HG02981 (cell line): ENCODE data around the gene WDR44.
"Not testable (repeated sequence)": the region's sequence is repeated elsewhere in the genome, so short reads cannot be mapped to it uniquely, and the experiment has no call there.

Source experiments
- ATAC-seq: cut with Tn5 transposase; IDR thresholded peaks from one replicate; pipeline ENCODE4 v1.9.1; 2021; ENCODE audit warnings: mild to moderate bottlenecking, moderate library complexity; ENCODE audit not compliant: unreplicated experiment

Gene WDR44

DNA sequence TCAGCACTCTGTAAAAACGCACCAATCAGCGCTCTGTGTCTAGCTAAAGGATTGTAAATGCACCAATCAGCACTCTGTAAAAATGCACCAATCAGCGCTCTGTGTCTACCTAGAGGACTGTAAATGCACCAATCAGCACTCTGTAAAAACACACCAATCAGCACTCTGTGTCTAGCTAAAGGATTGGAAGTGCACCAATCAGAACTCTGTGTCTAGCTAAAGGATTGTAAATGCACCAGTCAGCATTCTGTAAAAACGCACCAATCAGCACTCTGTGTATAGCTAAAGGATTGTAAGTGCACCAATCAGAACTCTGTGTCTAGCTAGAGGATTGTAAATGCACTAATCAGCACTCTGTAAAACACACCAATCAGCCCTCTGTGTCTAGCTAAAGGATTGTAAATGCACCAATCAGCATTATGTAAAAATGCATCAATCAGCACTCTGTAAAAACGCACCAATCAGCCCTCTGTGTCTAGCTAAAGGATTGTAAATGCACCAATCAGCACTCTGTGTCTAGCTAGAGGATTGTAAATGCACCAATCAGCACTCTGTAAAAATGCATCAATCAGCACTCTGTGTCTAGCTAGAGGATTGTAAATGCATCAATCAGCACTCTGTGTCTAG, 124.9 kb downstream of the WDR44 start:
- ATAC-seq, result not testable (repeated sequence)

DNA sequence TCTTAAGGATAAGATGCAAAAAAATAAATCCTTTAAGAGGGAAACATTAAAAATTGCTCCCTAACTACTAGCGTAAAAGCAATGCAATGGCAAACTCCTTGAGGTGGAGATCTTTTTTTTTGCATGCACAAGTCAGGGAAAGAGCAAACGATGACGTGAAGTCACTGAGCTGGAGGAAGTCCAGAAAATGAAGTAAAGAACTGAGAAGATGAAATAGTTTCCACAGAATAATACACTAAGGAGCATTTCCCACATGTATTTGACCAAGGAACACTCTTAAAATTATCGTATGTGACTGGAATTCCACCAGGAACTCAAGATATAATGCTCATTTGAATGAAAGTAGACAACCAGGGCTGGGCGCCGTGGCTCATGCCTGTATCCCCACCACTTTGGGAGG, 128.7 kb downstream of the WDR44 start:
- ATAC-seq, result no peak

DNA sequence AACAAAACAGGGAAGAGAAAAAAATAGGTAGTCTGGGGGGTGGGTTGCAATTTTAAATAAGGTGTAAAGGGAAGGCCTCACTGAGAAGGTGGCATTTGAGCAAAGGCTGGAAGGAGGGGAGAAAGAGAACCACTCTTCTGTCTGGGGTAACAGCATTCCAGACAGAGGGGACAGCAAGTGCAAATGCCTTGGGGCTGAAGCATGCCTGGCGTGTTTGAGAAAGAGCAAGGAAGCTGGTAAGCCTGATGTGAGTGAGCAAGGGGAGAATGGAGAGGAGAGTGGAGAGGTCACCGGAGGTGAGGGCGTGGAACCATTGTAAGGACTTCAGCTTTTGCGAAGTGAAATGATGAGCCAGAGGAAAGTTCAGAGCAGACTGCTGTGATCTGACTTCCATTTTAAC, 130.0 kb downstream of the WDR44 start:
- ATAC-seq, result no peak

DNA sequence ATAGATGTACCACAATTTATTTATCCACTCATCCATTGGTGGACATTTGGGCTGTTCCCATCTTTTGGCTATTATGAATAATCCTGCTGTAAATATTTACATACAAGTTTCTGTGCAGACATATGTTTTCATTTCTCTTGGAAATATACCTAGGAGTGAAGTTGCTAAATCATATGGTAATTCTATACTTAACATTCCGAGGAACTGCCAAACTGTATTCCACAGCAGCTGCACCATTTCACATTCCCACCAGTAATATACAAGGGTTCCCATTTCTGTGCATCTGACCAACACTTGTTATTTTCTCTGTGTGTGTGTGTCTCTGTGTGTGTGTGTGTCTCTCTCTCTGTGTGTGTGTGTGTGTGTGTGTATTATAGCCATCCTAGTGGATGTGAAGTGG, 134.3 kb downstream of the WDR44 start:
- no peak for ATAC-seq

DNA sequence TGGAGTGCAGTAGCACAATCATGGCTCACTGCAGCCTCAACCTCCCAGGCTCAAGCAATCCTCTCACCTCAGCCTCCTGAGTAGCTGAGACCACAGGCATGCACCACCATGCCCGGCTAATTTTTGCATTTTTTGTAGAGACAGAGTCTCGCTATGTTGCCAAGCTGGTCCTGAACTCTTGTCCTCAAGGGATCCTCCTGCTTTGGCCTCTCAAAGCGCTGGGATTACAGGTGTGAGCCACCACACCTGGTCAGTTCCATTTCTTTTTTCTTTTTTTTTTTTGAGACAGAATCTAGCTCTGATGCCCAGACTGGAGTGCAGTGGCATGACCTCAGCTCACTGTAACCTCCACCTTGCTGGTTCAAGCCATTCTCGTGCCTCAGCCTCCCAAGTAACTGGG, 136.5 kb downstream of the WDR44 start:
- ATAC-seq, result not testable (repeated sequence)

DNA sequence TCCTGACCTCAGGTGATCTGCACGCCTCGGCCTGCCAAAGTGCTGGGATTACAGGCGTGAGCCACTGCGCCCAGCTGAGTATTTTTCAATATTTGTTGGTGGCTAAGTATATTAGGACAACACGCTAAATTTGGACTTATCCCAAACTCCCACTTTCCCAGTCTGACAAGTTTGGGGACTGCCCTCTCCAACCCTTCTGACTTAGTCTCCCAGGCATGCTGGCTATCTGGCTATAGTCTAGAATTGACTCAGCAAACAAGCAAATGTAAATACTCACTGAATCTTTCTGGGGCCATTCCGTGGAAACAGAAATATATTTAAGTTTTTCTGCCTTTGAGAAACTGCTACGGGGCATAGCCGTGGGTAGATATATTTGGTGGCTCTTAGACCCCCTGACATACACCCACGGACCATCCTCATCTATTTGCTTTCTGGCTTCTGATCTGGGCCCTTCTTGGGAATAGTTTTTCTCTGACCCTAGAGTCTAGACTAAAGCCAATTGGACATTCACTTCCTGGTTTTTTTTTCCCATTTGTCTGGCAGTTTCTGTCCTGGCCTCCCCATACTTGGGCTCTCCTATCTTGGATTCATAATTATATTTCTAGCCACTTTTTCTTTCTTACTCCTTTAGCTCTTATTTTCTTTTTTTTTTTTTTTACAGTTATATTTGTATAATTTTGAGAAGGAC, 138.5 kb downstream of the WDR44 start:
- ATAC-seq, result no peak

DNA sequence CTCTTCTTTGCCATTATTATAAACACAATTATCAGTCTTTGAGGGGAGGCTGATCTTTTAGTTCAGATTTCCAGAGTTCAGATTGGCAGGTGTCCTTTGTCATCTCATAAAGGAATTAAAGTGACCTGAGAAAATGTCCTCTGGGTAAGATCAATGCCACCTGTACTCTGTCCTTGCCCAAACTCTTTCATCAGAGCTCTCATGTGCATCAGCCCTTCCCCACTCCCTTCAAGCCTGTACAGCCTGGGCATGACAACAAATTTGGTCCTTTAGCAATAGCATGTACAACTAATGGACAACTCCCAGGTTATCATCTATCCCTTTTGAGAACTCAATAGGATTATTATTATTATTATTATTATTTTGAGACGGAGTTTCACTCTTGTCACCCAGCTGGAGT, 140.8 kb downstream of the WDR44 start:
- ATAC-seq, result not testable (repeated sequence)

DNA sequence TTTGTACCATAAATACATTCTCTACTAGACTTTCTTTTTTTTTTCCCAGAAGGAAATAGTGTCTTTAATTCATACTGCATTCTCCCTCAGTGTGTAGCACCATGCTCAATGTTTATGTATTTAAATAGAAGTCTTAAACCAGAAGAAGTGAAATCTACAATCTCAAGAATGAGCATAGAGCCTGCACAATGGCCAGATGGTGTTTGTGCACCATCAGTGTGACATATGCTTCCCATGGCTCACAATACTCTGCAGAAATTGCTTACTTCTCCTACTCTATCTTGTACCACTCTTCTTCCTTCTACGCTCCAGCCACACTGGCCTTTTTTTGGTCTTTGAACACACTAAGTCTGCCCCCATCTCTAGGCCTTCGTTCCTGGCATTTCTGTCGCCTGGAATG, 147.1 kb downstream of the WDR44 start:
- ATAC-seq, result no peak

DNA sequence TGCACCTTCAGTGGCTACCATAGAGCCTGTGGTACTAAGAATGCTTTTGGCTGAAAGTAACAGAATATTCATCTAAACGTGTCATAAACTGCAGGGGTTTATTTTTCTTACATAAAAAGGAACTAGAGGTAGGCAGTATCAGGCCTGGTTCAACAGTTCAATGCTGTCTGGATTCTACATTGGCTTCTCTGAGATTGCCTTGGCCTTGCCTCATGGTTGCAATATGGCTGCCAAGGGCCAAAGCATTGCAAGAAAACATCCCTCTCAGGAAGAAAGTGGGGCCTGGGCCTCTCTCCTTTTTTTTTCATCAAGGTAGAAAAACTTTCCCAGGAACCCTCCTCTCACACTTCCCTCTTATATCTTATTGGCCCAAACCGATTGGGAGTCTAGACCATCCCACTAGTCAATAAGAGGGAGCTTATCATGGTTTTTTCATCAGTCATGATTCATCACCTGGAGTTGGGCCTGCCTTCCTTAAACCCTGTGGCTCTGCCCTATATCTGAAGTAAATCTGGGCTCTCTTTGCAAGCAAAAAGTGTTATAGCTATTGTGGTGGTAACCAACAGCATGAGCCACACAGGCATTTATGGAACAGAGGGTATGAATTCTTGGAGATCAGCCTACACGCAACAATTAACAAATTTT, 147.9 kb downstream of the WDR44 start:
- ATAC-seq, result no peak

DNA sequence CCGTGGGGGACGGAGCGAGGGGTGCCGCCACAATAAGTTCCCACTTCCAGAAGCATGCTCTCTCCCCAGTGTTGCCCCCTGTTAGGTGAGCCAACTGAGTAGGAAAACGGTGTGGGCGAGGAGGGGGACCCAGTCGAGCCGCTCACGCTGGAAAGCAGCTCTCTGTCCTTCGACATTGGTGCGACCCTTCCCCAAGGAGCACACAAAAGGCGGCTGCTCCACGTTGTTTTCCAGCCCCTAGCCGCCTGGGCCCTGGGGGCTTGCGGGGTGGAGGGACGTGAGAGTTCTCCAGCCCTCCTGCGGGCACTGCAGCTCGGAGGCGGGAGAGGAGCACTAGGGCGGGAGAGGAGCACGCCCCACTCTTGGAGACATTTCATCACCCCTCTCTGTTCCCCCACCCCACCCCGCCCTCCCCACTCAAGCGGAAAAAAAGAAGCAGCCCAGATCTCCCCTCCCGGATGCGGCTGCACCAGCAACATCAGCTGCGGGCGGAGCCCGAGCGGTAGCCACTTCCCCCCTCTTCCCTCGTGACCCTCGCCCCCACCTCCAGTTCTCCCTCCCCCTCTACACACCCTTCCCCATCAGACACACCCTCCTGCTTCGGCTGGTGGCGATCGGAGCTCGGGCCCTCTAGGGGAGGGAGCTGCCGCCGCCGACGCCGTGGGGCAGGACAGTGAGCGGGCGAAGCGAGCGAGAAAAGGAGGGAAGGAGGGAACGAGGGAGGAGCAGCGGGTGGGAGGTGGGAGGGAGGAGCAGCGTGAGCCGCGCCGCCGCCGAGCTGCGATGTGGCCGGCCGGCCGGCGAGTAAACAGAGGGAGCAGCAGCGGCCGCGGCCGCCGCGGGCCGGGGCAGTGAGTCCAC, 149.4 kb downstream of the WDR44 start, which contains the start of gene DOCK11:
TSS of gene DOCK11 (plus strand) at position 755 of the 861 bp plus-strand sequence. CDS start 157 bp downstream, outside the sequence.
- ATAC-seq, result peak; percentile 63

DNA sequence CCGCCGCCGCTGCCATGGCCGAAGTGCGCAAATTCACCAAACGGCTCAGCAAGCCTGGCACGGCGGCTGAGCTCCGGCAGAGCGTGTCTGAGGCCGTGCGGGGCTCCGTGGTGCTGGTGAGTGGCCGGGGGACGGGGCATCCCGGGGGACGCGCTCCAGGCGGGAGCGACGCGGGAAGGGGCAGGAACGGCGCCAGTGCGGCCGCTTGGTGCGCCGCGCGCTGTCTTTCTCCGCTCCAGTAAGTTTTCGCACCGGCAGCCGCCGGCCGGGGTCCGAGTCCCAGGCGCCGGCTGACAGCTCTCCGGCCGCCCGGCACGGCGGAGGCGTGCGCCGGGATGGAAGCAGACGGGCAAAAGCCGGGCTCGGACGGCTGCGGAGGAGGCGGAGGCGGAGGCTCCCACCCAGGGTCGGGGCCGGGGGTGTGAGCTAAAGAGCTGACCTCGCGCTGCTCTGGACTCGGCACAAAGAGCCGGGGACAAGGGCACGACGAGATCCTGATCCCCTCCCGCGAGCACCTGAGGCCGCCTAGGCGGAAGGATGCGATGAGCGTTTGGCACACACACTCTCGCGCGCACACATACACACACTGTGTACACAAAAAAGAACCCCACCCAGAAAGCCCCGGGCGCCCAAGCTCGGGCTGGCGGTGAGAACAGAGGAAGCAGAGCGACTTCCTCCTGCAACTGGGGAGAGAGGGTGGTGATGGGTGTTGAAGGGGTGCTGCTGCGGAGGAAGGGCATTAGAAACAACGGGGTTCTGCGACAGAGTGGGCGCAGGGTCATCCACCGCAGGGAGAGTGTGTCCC, 150.3 kb downstream of the WDR44 start:
- ATAC-seq, result peak; percentile 68

DNA sequence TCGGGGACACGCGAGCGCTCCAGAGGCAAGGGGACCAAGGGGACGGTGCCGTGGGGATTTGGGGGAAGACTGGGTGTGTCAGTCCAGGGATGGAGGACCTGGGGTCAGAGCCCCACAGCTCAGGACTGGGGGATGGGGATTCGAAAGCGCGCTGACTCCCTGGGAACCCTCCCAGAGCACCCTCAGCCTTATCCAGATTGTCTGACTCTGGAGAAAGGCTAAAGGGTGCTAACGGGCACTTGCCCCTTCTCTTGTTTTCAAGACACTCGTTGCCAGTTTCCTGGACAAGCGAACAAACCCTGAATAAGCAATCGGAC, 150.8 kb downstream of the WDR44 start:
- ATAC-seq, result no peak

DNA sequence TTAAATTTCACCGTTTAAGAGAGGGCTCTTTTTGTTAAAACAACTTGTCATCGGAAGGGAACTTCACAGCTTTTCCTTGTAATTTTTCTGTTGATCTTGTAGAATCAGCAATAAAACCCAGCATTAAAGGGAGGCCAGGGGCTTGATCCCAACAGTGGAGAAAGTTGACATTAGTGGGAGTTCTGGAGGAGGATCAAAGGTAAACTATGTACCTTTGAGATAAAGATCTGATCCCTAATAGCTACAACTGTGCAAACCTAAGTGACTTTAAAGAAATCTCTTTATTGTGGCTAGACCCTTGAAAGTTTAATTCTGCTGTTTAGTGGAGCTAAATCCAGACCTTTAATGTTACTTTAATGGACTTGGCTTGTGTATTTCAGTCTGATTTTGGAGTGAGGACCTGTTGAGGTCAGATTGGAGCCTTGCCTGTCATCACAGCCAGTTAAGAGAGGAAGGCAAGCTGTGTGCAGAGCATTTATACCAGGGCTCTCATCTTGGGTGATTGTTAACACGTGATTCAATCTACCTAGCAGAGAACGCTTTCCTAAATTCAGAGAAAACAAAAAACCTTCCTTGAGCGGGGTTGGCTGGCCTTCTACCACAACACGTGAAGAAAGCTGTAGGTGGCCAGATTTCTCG, 151.4 kb downstream of the WDR44 start:
- ATAC-seq, result no peak

DNA sequence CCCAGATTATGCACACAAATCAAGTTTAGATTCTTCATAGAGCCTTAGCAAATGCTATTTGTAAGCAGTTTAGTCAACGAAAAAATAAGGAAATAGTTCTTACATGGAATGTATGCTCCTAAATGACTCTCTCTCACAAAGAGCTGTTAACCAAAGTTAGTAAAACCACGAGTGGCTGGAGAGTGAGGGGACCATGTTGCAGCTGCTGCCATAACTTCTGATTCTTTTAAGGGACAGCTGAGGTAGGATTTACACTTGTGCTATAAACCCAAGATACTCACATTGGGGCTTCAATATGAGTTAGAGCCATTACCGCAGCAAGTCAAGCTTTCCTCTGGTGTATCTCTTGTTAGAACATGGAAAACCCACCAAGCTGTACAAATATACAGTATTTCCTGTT, 152.4 kb downstream of the WDR44 start:
- no peak for ATAC-seq

DNA sequence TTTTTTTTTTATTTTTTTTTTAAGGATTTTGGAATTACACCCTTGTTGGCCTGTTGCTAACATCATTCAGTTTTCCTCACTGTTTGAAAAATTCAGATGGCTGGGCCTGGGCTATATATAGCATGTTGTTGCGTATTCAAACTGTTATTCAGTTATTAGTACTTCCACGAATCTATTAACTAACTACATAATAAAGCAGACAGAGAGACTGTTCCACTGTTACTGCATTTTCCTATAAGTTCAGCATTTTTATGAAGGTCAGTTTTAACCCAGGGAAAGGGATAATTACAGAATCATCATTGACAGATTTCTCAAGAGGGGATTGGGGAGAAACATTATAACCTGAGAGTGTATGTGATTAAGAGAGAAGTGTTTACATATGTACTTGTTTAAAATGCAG, 152.8 kb downstream of the WDR44 start:
- no peak for ATAC-seq

DNA sequence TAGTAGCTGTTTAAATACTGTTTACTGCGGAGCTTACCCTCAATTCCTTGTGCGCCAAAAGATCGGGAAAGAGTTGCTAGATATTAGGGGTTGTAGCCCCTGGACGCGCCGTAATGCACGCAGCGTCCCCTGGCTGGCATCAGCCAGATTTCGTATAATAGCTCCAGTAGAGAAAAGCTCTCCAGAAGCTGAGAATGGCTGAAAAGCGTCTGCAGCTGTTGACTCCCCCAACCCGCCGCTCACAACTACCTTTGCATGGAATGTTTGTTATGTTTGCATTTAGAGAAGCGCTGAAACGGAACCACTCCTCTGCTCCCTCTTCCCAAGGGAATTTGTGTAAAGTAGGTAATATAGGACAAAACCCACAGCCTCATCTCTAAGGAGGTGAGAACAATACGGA, 153.4 kb downstream of the WDR44 start:
- no peak for ATAC-seq
